GM12892 (cell line): ENCODE results near the gene SCN2B.

Experiments used
- POLR2A ChIP-seq: IDR thresholded peaks from 2 replicates; pipeline ENCODE4 v1.6.1; 2011; ENCODE audit warnings: low read depth, low read length, control low read depth
- TAF1 ChIP-seq: IDR thresholded peaks from 2 replicates; pipeline ENCODE4 v1.6.1; 2011; ENCODE audit warnings: low read depth, mild to moderate bottlenecking, control low read depth, low read length, borderline replicate concordance

DNA sequence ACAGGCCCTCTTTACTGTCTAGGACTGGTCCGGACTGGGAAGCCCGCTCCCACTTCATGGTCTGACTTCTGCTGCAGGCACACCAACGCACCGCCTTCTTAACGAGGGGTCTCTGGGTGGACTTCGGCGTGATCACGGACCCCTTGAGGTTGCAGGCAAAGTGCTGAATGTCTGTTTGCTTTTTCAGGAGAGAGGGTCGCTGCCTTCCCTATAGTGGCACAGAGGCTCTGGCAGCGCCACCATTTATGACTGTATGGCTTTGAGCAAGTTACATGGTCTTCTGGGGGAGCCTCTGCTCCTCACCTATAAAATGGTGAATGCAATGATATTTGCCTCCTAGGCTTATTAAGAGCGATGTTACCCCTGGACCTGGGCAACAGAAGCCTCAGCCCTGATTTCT lies 22.5 kb downstream of the SCN2B start:
- TF ChIP-seq POLR2A (no peak), TAF1 (no peak)
